Measurements from ENCODE around the gene PITRM1. TPM values are rescaled to one million over a fixed set of nuclear protein-coding genes. Genes with fewer than 3 reads are reported as not detected.
A peak's percentile ranks its signal among the peaks of the same experiment; 100 is the strongest.

The PITRM1 gene
- polyA plus RNA-seq, 2 of the 4 experiments (the other 2 are of a cell fraction) = 45.9 to 64.5 TPM

DNA sequence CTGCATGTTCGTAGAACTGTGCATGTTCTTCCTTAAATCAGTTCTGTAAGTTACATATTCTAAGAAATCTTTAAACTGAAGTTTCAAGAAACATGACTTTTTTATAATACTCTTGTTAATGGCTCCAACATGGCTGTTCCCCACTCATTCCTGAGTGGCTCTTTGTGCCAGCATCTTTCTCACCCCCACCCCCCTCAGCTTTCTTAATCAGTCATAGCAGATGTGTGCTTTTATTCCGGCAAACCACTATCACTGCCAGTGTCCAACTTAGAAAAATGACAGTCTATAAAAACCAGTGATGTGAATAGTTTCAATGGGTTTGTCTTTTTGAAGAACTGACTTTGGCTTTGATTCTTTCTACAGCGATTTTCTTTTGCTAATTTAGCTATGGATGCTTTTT, 37.6 kb downstream of the PITRM1 start:
- ATAC-seq (no peak), FAIRE-seq (no peak), DNase-seq (ENCODE audit: low read depth in 1 of 2, low spot score in 1 of 2) (no peak)
- ChIA-PET CTCF (interaction anchor here (0.8 to 2.1 kb wide), 5 partner anchors 10 to 63 kb away, joined by 3 to 7 read pairs (median 4); no protein-coding TSS in a partner anchor), POLR2A (interaction anchor here (1.2 to 1.3 kb wide), 2 partner anchors 37 to 44 kb away, joined by 3 read pairs; partner anchors contain the start of gene PITRM1)
- 91% methylated on average over 3 of the region's 3 CpGs for WGBS (ENCODE audit: missing lambda C conversion rate)
- no peak overlapping the region for H3K4me2 ChIP-seq
- no peak for TF ChIP-seq RARB (CRISPR knock-in tag; IDR thresholded peaks at IDR 0.05)
- no peak for TF ChIP-seq MAZ (IDR thresholded peaks at IDR 0.05; ENCODE audit: borderline replicate concordance, low read depth, low read length)
- no peak for TF ChIP-seq HOXB13 (CRISPR knock-in tag; IDR thresholded peaks at IDR 0.05; ENCODE audit: low read depth)
- TF ChIP-seq RFX5 (IDR thresholded peaks at IDR 0.05) = no peak
- no peak for TF ChIP-seq TFCP2L1 (CRISPR knock-in tag; IDR thresholded peaks at IDR 0.05)
- TF ChIP-seq MYC (IDR thresholded peaks at IDR 0.05; ENCODE audit: borderline replicate concordance, low read length) = no peak
- TF ChIP-seq EHF (CRISPR knock-in tag; IDR thresholded peaks at IDR 0.05) = no peak
- TF ChIP-seq, protein P1, sequence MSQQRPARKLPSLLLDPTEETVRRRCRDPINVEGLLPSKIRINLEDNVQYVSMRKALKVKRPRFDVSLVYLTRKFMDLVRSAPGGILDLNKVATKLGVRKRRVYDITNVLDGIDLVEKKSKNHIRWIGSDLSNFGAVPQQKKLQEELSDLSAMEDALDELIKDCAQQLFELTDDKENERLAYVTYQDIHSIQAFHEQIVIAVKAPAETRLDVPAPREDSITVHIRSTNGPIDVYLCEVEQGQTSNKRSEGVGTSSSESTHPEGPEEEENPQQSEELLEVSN (IDR thresholded peaks at IDR 0.05; ENCODE audit: borderline replicate concordance, low read depth) = no peak
- no peak for TF ChIP-seq ZC3H11A (IDR thresholded peaks at IDR 0.05)
- no peak for TF ChIP-seq MAX (IDR thresholded peaks at IDR 0.05)
- no peak for TF ChIP-seq SMC3 (IDR thresholded peaks at IDR 0.05)
- TF ChIP-seq MAFK (IDR thresholded peaks at IDR 0.05; ENCODE audit: partially characterized antibody) = no peak
- TF ChIP-seq ATOH8 (CRISPR knock-in tag; IDR thresholded peaks at IDR 0.05; ENCODE audit: low read depth) = no peak
- no peak for TF ChIP-seq HOXA7 (CRISPR knock-in tag; IDR thresholded peaks at IDR 0.05)
- TF ChIP-seq NFE2L2 (conservative IDR thresholded peaks at IDR 0.05; ENCODE audit: low read length) = no peak
- no peak overlapping the region for H3K4me3 ChIP-seq
- H3K9me3 ChIP-seq = no peaks in the 10 kb centered on the region
- peaks cover 39% of the 10 kb centered on the region for H3K4me1 ChIP-seq
- no peak overlapping the region for H3K27ac ChIP-seq

DNA sequence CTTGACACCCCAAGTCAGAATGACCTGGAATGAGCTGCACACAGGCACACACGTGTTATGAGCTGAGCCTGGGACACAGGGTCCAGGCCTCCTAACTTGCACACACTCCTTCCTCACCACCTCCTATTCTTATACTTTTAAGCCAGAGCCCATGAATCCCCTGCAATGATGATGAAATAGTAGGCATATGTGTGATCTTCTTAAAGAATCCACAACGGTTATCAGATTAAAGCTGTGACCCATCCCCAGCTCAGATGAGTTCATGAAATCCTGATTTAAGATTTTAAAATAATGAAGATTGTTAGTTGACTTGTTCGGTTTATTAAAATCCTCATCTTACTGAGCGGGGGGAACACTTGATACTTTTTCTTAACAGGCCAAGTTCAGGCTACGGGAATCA, 38.6 kb downstream of the PITRM1 start:
- ChIA-PET CTCF (interaction anchor here (0.9 to 2.1 kb wide), 5 partner anchors 9 to 27 kb away, joined by 3 to 7 read pairs (median 3); no protein-coding TSS in a partner anchor), POLR2A (interaction anchor here (1.3 kb wide), 1 partner anchor 39 kb away, joined by 3 read pairs; the partner anchor contains the start of gene PITRM1)
- no peak overlapping the region for H3K4me2 ChIP-seq
- 76% methylated on average over 5 of the region's 5 CpGs for WGBS (ENCODE audit: missing lambda C conversion rate)
- DNase-seq (ENCODE audit: low read depth in 1 of 2, low spot score in 1 of 2) (no peak), ATAC-seq (no peak), FAIRE-seq (no peak)
- H3K4me3 ChIP-seq = no peak overlapping the region
- TF ChIP-seq POLR2A (IDR thresholded peaks at IDR 0.05; ENCODE audit: low read length) (no peak), EHMT2 (IDR thresholded peaks at IDR 0.05; ENCODE audit: low read depth) (no peak), ELK1 (IDR thresholded peaks at IDR 0.05; ENCODE audit: low read depth, low read length) (no peak), NFE2L2 (conservative IDR thresholded peaks at IDR 0.05; ENCODE audit: low read length) (no peak), FOXS1 (CRISPR knock-in tag; IDR thresholded peaks at IDR 0.05) (no peak), KDM5A (IDR thresholded peaks at IDR 0.05) (no peak), SREBF2 (IDR thresholded peaks at IDR 0.05) (no peak), HOXB13 (CRISPR knock-in tag; IDR thresholded peaks at IDR 0.05; ENCODE audit: low read depth) (no peak), TP53 (CRISPR knock-in tag; IDR thresholded peaks at IDR 0.05) (no peak), BHLHE40 (IDR thresholded peaks at IDR 0.05; ENCODE audit: low read depth, low read length) (no peak), MAFK (IDR thresholded peaks at IDR 0.05; ENCODE audit: partially characterized antibody) (no peak)
- TF ChIP-seq, protein P1 (IDR thresholded peaks at IDR 0.05; ENCODE audit: borderline replicate concordance, low read depth) = no peak
- H3K4me1 ChIP-seq = peaks cover 36% of the 10 kb centered on the region
- no peaks in the 10 kb centered on the region for H3K9me3 ChIP-seq
- H3K27ac ChIP-seq = peak overlapping the region in 1 of 2 experiments; percentile 38; a peak in 1 of 6 replicates
